Embryonic facial prominence (tissue), 1 donor: ENCODE results near the gene PCNX1.

Source experiments
- DNase-seq: peaks from one replicate; pipeline ENCODE4 v3.0.0-alpha.2; 2016; ENCODE audit errors: extremely low spot score

The PCNX1 gene

DNA sequence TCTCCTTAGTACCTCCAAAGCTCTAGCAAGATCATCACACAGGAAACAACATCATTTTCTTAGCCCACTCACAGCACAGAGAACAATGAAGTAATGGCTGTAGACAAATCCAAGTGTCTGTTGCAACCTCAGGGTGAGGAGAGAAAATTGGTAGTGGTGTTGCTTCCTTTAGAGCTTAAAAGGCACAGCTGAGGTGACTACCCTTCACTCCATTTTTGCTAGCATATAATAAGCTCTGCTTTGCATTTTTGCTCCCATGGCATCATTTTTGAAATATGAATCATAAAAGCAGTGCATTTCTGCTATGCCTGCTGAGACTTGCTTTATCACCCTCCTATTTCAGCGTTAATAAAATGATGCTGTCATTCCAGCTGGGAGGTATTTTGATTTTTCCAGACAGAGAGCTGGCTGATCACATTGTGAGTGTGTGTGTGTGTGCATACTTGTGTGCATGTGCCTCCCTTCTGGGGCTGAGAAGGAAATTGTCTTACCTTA, 18.5 kb upstream of the PCNX1 start:
- no peak for DNase-seq

DNA sequence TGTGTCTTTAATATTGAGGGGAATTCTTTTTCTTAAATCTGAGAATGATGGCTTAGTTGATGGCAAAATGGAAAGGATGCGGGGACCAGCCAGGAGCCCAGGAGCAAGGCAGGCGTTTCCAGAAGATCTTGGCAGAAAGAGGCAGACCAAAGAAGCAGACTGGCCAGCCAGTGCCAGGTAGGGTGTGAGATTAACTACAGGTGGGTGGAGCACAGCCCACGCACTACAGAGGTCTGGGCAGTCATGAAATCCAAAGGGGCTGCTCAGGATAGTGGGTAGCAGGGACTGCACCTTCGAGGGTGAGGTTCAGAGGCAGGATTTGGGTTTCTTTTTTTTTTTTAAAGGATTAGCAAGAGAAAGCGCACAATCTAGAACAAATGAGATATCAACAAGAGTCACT, 17.7 kb upstream of the PCNX1 start:
- DNase-seq: no peak

DNA sequence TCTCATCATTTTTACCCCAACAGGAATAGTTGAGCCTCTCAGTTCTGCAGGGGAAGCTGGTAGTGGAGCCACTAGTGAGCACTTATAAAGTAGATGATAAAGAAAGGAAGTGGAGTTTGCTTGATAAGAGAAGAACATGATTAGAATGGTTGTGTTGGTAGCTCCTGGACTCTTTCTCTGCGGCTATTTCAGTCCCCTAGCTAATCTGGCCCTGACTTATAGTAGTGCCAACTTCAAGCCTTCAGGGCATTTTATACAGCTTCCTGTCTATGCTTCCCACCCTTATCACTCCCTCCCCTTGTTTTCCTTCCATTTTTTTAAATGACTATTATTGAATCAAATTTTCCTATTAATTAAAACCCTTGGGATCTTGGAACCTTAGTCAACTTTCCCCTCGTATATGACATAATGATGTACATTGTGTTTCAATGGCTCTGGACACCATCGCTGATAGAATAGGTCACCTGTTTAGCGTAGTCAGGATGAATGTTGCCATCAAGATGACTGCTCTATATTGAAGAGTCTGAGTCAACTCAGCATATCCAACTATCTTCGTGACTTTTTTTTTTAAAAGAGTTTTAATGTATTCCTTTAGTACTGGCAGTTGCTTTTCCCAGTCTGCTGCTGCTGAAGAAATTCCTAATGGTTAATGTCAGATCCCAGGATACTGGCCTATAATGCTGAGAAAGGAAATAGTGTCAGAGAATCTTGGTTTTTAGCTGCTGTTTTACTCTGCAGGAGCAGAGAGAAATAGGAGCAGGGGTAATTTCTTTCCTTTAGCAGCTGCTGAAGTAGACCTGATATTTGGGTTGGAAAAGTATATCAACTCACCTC, 16.2 kb upstream of the PCNX1 start:
- DNase-seq: no peak

DNA sequence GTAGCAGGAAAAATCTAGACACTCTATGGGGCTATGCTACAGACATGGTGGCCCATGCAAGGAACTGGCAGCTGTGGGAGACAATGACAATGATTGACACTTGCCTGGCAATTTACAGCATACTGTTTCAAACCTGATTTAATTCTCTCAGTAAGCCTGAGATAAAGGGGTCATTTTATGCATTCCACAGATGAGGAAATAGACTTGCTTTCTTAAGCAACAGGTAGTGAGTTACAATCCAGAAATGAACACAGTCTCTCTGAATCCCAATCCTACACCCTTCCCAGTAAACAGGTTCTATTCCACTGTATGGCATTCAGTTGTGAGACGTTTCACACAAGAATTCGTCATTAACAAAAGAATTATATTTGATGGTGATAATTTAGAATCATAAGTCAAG, 15.5 kb upstream of the PCNX1 start:
- no peak for DNase-seq

DNA sequence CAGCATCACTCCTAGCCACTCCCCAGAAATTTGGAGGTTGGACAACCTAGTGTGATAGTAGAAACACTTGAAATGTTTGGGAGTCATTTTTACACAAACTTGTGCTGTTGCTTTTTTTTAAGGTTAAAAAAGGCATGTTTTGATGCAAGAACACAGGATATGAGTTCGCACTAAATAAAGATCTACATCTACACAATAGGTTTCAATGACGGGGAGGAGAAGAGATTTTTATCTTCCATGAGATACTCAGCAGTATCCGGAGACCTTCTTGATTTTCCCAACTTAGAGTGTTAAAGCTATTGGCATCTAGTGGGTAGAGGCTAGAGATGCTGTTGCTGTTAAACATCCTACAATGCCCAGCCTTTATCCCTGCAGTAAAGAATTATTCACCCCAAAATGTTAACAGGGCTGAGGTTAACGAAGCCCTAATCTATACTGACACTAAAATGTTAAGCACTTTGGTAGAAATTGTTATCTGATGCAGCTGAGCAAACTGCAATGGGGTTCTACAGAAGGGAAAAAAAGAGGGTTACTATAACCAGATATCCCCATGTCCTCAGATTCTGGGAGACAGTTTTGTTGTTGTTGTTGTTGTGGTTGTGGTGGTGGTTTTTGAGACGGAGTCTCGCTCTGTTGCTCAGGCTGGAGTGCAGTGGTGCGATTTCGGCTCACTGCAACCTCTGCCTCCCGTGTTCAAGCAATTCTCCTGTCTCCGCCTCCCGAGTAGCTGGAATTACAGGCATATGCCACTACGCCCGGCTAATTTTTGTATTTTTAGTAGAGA, 14.0 kb upstream of the PCNX1 start:
- DNase-seq: no peak

DNA sequence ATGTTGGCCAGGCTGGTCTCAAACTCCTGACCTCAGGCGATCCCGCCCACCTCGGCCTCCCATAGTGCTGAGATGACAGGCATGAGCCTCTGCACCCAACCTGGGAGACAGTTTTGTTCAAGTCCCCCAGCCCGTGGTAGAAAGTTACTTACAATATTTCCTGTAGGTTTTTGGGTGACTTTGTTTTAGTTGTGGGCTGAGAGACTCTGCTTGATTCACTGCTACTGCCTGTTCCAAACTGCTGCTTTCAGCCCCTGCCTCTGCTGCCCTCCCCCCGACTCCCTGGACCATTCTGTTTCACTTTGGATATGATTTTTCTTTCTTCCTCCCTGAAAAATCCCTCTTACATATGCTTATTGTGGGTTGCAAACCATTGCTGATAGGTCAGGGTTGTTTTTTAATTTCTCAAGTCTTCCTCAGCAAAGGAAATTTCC, 13.4 kb upstream of the PCNX1 start:
- DNase-seq: no peak

DNA sequence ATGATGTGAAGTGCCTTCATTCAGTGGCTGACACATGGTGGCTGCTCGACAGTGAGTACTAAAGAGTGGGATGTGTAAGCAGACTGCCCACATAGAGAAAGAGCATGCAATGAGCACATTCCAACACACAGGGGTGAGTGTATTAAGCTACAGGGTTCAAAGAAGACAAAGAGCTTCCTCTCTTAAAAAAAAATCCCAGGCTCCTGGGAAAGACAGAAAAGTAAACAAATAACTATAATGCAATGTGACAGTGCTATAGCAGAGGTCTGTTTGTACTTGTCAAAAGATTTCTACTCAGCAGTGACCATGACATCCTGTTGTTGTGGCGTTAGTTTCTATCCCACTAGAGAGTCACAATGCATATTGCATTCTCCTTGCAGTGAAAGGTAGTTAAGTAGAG, 12.4 kb upstream of the PCNX1 start:
- DNase-seq: no peak

DNA sequence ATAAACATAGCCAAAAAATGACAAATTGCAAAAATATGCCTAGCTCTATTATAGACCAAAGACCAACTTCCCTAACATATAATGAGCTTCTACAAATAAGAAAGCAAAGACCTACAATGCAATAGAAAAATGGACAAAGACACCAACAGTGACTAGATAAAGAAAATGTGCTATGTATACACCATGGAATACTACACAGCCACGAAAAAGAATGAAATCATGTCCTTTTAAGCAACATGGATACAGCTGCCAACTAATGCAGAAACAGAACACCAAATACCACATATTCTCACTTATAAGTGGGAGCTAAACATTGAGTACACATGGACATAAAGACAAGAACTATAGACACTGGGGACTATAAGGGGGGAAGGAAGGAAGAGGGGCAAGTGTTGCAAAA, 10.9 kb upstream of the PCNX1 start:
- DNase-seq: no peak

DNA sequence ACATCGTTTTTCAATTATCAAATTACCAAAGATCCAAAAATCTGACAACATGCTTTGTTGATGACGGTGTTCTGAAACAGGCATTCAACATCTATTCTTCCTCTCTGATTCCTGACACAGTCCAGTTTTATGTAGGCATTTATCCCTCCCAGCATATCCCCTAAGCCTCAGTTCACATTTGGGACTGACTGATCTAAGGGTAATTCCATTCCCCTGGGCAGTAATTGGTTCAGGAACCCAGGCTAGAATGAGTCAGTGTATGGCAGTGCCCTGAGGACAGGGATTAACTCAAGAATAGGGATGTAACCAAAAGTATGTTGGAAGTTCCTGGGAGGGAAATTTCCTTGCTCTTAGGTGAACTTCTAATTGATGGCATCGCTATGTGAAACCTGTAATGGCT, 10.3 kb upstream of the PCNX1 start:
- DNase-seq: no peak

DNA sequence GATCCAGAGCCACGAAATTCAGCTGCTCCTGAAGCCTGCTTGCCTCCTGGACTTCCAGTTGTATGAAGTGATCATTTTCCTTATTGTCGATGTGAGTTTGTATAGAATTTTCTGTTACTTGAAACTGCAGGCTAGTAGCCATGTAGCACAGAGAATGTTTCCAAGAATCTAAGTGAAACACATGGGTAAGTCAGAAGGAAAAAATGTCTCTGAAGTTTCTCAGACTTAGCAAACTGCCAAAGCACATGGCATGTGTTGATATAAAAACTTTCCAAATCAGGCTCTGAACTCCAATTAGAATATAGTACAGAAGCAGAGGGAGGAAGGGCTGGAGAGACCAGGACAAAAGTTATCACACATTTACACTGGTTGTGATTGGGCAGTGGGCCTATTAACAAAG, 9.8 kb upstream of the PCNX1 start:
- no peak for DNase-seq

DNA sequence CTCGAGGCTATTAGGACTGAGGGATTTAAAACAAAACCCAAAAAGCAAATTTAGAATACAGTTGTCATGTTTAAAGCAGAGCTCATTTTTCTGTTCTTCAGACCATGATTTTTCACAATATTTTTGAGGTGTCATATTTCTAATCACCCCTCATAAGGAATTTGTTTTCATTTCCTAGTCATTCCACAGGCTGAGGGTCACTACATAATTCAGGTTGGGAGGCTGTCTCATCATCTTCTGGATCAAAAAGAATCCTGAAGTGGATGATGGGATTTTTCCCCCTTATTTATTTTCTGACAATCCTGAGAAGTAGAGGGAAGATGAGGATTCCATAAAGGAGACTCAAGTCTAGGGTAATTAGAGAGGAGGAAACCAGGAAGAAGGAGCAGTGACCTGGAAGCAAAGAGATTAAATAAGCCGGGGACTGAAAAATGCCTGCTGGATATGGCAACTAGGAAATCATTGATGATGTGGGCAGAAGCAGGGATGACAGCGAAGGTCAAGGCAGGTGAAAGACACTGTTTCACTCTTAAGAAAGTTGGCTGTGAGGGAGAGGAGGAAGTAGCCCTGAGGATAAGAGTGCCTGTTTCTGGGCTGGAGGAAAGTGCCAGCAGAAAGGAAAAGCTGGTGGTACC, 9.0 kb upstream of the PCNX1 start:
- no peak for DNase-seq

DNA sequence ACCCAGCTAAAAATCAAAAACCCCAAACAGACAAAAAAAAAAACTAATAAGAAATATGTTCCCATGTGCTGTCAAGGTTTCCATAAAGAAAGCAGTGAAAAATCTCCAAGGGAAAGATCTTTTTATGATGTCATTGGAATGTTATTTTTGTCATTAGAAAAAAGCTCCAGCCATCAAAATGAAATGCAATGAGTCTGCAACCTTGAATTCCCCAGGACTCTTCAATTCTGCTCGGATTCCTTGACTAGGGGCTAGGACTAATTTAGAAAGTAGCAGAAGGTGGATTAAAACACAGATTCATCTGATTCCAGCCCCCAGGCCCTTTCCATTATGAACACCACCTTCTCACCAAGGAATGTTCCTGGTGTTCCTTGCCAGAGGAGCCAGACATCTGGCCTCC, 6.0 kb upstream of the PCNX1 start:
- no peak for DNase-seq

DNA sequence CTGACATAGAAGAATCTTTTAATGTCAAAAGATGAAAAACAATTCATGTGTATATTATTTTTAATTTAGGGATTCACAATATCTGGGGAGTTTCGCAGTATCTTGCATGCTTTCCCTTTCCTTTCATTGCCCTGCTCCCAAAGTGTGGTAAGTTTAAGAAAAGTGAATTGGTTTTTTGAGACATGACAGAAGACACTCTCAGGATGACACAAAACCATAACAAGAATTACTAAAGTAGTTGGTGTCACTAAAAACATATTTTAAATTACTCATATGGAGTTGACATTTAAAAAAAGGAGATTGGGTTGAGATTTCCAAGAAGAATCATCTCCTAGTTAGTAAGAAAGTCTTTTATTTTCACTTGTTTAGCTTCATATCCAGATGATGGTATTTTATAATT, 5.1 kb upstream of the PCNX1 start:
- DNase-seq: no peak

DNA sequence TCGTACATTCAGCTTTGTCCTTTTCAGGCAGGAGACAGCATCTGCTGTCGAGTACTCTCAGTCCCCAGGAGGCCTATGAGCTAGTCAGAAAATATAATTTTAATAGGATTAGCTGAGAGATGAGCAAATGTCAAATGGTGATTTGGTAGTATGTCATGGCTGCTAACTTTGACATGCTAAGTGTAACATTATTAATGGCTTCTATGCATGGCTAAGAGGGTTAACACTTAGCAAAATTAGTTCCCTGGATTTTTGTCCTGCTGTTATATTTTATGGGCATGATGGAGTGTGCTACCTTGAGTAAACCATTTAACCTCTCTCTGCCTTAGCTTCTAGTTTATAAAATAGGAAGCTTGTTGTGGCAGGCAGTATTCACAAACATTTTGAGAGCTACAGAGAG, 2.9 kb upstream of the PCNX1 start:
- DNase-seq: no peak

DNA sequence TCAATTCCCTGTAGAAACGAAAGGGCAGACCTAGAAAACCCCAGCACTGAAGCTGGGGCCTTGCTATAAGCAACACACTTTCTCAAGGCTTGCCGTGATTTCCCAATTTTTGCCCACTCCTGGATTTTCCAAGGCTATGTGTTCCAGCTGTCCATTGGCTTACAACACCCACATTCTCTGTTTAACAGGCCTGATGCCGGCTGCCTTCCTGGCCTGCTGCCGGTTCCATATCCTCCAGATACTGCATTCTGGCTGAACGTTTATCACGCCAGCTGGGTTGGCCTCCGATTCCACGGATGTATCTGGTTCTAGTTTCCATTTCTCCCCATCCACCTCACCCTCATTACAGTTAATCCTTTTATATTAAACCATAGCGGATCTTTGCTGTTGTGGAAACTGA, 2.0 kb upstream of the PCNX1 start:
- DNase-seq: no peak

DNA sequence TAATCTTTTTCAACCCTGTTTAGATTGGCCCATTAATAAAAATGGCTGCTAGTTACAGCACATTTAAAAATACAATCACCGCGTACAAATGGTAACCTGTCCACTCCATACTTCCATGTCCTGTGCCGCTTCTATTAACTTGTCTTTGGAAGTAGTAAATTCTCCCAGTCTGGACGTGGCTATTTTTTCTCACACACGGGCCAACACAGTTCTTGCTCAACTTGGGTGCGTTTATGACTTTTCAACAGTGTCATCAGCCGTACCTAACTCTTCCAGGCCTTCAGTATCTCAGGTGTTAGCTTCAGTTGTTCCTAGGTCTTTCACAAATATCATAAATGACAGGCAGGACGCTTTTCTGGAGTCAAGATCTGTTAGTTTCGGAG, 475 bp upstream of the PCNX1 start:
- DNase-seq: no peak

DNA sequence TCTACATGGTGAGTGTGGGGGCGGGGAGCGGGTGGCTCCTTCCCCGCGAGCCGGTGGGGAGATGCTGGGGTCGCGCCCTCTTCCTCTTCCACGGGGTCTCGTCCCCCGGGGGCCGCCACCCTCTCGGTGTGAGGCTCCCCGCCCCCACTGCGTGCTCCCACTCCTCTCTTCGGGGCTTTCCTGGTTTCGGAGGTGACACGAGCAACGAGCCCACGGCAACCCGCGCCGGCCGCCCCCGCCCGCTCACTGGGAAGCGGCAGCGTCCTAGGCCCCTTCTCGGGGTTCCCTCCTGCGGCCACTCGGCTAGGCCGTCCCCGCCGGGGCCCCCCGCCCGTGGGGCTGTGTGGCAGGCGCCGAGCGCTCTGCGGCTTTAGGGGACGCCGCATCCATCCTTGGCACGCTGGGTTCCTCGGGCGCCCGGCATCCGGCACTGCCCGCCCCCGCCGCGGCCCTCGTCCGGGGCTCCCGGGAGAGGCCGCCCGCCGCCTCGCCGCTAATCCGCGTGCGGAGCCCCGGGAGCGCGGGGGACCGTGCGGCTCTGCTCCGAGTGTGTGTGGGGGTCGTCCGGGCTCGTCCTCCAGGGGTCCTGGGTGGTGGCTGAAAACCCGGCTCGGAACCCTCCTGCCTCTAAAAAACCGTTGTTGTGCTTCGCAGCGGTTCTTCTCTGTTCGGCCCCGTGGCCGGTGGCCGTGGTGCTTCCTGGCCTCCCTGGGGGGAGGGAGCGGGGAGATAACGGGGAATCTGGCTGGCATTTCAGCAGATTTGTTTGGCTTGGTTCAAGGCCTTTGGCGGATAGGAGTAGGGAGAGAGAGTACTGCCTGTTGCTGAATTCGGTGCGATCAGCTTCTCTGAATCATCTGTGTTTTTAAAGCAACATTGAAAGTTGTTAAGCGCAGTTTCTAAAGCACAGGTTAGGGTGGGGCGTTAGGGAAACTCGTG, 1.0 kb downstream of the PCNX1 start:
- DNase-seq: no peak

DNA sequence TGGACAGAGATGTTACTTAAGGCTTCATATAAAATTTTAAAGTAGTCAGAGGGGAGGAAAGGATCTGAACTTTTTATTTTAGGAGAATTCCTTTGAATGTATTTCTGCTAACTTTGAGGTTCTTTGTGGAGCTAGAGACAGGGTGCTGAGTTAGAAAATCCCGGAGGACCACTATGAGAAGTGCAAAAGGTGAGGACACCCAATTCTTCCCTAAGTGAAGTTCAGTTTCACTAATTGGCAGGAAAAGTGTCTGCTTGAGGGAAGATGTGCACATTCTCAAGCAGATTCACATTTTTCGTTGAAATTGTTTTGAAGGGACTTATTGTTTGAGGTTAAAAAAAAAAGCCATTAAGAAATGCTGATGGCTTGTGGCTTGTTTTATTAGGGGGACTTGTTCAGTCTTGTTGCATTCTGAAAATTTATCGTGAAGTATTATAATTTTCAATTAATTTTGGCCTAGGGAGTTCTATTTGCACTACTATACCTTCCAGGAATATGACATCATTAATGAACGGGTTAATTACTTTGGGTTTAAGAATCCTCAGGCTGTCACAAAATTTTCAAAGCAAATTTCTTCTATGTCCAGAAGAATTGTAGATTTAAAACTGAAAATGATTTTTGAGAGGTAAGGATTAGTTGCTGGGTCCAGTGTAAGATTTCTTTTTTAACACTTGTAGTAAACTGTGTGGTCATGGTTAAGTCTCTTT, 1.8 kb downstream of the PCNX1 start:
- DNase-seq: no peak

DNA sequence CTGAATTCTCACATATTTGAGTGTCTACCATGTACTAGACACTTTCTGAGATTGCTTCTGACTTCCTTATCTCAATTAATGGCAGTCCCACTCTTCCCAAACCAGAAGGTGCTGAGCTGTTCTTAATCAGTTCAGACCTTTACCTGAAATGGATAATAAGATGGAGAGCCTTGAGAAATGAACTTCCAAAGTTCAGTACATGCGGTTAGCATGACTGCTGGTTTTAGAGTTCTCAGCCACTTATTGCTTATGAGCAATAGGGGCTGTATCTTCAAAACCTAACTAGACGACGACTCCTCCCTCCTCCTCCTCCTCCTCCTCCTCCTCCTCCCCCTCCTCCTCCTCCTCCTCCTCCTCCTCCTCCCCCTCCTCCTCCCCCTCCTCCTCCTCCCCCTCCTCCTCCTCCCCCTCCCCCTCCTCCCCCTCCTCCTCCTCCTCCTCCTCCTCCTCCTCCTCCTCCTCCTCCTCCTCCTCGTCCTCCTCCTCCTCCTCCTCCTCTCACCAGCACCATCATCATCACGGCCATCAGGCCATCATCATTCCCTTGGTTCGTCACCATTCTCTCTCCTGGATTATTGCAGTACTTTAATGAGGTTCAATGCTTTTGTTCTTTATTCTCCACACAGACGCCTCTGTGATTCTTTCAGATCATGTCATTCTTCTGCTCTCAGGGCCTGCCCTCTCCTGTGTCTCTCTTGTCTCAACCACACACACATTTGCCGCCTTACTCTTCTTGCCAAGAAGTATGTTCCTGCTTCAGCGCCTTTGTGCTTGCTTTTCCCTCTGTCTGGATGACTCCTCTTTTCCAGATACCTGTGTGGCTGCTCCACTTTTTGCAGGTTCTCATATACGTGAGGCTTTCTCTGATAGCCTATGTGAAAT, 2.7 kb downstream of the PCNX1 start:
- no peak for DNase-seq

DNA sequence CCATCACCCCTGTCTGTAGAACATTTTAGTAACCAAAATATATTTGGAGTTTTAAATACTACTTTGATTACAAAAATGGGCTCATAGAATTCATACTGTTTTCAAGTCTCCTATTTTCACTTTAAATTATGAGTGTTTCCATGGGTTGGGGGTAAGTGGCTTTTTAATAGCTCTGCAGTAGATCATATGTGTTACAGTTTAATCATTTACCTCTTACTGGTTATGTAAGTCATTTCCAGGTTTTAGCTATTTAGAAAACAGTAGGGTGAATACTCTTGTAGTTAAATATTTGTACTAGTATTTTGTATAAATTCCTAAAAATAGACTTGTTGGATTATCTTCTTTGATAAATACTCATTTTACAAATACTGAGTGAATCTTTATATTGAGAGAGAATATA, 8.2 kb downstream of the PCNX1 start:
- no peak for DNase-seq
